NCI-H146 treated with DMSO at 0.1 percent for 48 hours (cell line): ENCODE measurements around the gene CHRNA10.

ENCODE experiments used
- DNase-seq: peaks from one replicate; lab custom pipeline; 2025; ENCODE audit not compliant: unreplicated experiment; lab: John Stamatoyannopoulos, UW

CHRNA10 gene

DNA sequence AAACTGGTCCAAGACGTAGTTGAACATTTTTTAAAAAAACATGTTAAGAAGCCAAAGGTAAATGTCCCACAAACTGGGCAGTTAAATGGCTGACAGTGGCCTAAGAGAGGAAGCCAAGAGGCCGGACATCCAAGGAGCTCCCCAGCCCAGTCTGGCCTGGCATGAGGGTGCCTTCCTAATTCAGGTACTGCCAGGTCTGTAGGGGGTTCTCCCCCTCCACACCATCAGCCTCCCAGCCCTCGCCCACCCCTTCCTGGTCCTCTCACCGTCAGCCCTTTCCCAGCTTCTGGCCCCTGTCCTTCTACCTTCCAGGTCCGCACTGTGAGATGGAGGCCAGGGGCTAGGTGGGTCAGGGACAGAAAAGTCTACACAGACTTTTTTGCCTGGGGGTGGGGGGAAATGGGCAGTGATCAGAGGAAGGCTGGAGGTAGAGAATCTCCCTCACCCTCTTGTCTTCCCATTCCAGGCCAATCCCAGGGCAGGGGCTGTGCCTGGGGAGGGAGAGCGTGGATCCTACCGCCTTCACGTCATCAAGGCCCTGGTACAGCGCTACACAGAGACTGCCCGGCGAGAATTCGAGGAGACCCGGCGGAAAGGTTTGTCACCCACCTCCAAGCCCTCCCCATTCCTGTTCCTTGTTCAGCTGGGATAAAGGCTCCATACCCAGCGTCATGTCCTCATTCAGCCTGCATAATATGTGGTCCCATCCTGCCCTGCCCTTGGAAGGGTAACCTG, 35.4 kb downstream of the CHRNA10 start:
- DNase-seq = no peak

DNA sequence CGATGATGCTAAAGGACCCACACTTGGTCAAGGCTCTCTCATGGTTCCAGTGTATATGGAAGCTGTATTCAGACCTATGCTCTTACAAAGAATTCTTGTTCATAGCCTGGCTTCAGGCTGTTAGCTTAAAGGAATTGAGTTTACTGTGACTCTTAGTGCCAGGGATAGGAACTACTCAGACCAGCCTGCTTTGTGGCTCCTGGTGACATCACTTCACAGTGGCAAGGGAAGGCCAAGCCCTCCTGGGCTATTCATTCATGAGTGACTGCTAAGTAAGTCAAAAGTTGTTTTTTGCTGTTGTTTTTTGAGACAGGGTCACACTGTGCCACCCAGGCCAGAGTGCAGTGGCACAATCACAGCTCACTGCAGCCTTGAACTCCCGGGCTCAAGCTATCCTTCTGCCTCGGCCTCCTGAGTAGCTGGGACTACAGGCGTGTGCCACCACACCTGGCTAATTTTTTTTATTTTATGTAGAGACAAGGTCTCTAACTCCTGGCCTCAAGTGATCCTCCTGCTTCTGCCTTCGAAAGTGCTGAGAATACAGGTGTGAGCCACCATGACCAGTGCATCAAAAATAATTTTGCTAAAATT, 39.0 kb downstream of the CHRNA10 start:
- no peak for DNase-seq

DNA sequence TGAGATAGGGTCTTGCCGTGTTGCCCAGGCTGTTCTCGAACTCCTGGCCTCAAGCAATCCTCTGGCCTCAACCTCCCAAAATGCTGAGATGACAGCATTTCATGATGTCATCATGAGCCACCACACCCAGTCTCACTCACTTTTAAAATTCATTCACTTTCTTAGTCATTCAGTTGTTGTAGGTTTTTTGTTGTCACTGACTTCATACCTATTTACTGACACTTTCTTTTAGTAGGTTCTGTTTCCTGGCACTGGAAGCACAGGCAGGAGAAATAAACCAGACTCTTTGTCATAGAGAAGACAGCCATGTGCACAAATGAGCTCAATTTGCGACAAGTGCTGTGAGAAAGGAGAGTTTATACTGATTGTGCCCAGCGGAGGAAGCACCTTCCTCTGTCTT, 39.9 kb downstream of the CHRNA10 start:
- no peak for DNase-seq

DNA sequence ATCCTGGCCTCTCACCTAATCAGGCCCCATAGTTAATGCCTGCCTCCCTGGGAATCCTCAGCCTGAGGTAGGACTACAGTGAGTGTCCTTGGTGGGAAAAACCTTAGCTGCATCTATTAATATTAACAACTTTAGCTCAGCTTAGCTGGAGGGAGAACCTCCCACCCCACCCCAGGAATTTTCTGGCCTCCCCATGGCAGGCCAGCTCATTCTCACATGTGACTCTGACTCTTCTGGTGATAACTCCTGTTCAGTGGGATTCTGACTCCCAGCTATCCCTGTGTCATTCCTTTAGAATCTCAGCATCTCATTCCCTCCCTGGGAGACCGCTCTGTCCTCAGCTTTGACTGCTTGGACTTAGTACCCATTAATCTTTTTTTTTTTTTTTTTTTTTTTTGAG, 43.9 kb downstream of the CHRNA10 start:
- no peak for DNase-seq

DNA sequence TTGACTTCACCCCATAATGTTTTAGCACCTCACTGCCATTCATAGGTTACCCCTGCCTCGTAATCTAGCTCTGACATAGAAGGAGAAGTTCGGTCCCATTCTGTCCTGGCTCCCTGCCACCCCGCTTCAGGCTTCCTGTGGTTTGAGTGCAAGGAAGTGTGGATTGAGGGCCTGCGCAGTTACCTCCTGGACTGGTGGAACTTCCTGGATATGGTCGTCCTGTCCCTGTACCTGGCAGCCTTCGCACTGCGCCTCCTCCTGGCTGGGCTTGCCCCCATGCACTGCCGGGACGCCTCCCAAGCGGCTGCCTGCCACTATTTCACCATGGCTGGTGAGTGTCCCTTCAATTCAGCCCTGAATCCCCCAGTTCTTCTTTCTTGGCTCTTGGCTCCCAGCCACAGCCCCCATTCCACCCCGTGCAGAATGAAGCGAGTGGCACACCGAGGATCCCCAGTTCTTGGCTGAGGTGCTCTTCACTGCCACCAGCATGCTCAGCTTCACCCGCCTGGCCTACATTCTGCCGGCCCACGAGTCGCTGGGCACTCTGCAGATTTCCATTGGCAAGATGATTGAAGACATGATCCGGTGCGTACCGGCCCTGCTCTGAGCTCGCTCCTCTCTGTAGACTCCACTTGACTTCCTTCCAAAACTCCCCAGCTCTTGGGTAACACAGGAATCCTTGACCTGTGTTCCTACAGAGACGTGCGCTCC, 44.8 kb downstream of the CHRNA10 start:
- DNase-seq = no peak

DNA sequence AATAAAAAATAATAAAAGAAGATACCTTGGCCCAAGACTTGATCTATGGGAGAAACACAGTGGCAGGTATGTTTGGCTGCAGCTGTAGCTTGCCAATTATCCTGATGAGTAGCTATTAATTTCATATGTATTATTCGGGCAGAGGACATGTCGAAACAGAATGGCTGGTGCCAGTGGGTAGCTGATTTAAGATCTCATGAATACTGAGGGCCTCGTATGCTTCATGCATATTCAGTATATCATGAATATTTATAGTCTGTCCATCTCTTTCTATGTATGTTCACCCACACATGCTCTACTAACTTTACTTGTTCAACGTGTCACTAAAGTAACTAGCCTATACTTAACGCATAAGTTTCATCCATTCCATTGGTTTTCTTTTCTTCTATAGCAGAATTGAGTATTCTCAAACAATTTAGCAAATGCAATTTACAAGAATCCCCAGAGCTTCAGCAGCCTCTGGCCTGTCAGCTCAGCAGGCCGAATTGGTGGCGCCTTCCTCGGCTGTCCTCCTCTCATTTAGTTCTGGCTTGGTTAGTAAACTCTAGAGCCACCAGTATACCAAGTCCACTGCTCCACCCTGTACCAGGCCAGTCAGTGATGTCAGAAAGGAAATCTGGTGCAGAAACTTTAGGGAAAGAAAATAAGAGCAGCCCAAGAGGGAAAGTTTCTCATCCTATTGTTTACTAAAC, 47.3 kb downstream of the CHRNA10 start:
- no peak for DNase-seq

- DNase-seq = no peak
Measured at GRCh38 chr11:3623121-3623520, 48.1 kb downstream of the CHRNA10 start.

- no peak for DNase-seq
Measured at GRCh38 chr11:3622521-3622920, 48.7 kb downstream of the CHRNA10 start.

DNA sequence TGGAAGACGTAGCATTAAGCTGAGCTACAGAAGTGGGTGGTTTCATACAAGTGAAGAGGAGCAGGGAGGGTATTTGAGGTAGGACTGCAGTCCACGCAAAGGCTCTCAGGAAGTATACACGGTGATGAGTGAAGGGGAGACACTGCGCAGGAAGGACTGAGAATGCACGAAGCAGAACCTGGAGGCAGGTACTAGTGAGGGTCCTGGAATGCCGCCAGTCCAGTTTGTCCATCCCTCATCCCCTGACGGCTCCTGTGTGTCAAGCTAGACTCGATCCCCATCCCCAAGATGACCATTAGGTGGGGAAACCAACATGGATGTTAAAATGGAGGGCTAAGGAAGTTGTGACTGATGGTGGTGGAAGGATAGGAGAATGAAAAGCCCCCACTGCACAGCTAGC, 53.2 kb downstream of the CHRNA10 start:
- no peak for DNase-seq

GRCh38 chr11:3616721-3617460, 54.3 kb downstream of the CHRNA10 start:
- no peak for DNase-seq

- no peak for DNase-seq
Measured at GRCh38 chr11:3615998-3616397, 55.2 kb downstream of the CHRNA10 start.
